HG03439 (cell line): ENCODE measurements around the gene CDC73.
"Not testable (repeated sequence)": the region's sequence is repeated elsewhere in the genome, so short reads cannot be mapped to it uniquely, and the experiment has no call there.

ENCODE experiments used
- ATAC-seq: cut with Tn5 transposase; IDR thresholded peaks from one replicate; pipeline ENCODE4 v1.9.1; 2021; ENCODE audit warnings: mild to moderate bottlenecking, moderate library complexity; ENCODE audit not compliant: unreplicated experiment

CDC73 gene

DNA sequence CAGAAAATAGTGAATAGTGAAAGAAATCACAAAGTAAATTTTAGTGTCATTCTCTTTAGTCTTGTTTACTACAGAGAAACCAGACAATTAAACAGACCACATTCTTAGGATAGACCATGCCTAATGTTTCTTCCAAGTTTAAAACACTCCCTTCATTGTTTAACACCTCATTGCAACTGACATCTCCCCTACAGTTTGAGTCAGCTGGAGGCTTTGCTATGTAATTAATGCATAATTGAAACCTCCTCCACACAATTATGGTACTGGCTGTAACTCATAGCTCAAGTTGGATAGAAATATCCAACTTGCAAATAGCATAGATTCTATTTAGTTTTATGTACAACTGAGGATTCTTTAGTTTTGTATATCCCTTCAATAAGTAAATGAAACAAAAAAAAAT lies 99.8 kb downstream of the CDC73 start:
- ATAC-seq, result no peak

- ATAC-seq, result no peak
Measured at GRCh38 chr1:193222056-193222615, 100.3 kb downstream of the CDC73 start.

DNA sequence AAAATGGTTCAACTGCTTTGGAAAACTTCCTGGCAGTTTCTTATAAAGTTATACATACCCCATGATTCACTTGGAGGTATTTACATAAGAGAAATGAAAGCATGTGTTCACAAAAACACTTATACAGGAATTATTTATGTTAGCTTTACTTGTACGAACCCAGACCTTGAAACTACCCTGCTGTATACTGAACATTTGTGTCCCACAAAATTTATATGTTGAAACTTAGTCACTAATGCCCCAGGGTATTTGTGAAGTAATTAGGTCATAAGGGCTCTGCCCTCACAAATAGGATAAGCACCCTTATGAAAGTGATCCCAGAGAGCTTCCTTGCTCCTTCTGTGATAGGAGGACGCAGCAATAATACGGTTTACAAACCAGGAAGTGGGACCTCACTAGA lies 107.3 kb downstream of the CDC73 start:
- no peak for ATAC-seq

- not testable (repeated sequence) for ATAC-seq
Measured at GRCh38 chr1:193231146-193231545, 109.3 kb downstream of the CDC73 start.

GRCh38 chr1:193234530-193234929 lies 112.7 kb downstream of the CDC73 start:
- no peak for ATAC-seq

- no peak for ATAC-seq
Measured at GRCh38 chr1:193237381-193237978, 115.6 kb downstream of the CDC73 start.

- no peak for ATAC-seq
Measured at GRCh38 chr1:193240609-193241008, 118.8 kb downstream of the CDC73 start.

DNA sequence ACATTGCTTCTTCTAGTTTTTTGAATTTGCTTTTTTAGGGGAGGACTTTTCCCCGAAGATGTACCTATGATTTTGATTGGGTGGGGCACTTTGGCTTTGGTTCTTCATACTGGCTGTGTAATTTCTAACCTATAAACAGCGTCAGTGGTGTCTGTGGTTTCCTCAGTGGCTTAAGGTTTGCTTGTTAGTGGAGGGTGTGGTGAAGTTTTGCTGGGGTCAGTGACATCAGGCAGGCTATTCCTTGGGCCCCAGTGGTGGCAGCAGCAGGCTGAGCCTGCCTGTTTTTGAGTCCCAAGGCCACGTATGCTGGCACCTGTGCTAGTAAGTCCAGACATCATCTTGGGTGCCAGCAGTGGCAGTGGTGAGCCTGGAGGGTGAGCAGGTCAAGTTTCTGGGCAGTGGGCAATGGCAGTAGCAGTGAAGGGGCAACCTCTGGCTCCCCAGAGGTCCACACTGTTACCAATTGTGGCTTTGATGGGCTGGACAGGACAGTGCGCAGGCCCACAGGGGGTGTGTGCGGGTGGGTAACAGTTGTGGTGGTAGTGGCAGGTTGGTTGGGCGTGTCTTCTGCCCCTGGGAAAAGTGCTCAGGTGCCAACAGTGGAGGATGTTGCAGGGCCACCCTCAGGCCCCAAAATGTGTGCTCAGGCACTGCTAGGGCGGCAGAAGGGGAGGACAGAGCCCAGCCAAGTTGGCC lies 119.4 kb downstream of the CDC73 start:
- ATAC-seq, result no peak

DNA sequence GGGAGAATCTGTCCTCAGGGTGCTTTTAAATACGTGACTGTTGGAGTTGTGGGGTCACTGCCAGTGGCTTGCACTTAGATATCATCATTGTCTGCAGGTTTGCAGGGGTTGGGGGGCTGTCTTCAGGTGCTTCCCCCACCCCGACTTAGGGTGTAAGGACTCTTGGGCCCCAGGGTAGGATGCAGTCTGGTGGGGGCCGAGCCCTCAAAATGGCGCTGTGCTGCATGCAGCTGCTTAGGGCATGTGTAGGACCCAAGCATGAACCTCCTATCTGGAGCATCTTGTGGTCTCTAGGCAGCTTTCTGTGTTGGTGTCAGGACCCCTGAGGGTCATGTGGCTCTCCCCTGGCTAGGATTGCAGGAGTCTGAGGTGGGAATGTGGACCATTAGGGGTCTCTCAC lies 120.2 kb downstream of the CDC73 start:
- ATAC-seq, result no peak

DNA sequence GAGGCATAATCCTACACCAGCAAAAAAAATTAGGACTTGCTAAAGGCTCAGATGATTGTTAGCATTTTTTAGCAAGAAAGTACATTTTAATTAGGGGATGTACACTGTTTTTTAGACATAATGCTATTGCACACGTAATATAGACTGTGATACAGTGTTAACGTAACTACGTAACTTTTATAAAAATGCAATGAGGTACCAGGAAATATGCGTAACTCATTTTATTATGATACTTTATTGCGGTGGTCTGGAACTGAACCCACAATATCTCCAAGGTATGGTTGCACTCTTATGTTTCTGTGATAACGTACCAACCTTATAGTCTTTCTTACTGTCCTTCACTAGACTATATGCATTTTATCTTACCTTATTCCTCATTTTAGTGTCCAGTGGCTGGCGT lies 127.4 kb downstream of the CDC73 start:
- ATAC-seq, result no peak

GRCh38 chr1:193251950-193252349 lies 130.1 kb downstream of the CDC73 start:
- ATAC-seq, result no peak

- peak; percentile 61 for ATAC-seq
Measured at GRCh38 chr1:193256019-193256418, 134.2 kb downstream of the CDC73 start.

DNA sequence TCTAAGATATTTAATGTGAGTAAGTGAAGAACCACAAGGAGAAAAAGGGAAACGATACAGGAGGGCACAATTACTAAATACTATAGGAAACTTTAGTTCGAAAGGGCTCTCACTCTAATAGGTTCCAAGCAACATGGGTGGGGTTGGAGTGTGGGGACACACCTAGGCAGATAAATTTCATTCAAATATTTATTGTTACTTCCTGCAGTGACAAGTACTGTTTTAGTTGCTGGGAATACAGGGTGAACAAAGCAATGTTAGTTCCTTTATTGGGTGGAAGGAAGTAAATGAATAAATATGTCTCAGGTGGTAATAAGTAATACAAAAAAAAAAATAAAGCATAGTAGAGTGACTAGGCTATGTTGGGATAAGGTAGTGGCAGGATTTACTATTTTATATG lies 137.8 kb downstream of the CDC73 start:
- no peak for ATAC-seq

GRCh38 chr1:193260056-193260745 lies 138.4 kb downstream of the CDC73 start:
- ATAC-seq, result no peak

GRCh38 chr1:193260896-193261295 lies 139.1 kb downstream of the CDC73 start:
- ATAC-seq, result no peak

DNA sequence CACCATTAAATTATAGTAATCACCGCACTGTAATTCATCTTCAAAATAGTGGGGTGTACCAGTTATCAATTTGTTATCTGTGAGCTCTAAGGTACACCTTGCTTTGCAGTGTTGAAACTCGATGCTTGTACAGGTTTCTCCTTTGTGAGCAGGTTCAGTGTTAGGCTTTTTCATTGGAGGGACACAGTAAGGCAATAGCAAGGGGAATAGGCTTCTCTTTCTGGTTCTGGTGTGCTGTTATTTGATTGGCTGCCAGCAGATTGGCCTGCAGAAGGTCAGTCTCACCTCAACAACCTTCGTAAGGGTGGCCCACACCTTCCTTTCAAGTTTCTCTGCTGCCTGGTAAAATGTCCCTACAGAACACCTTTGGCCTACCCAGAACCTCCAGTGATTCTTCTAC lies 140.8 kb downstream of the CDC73 start:
- ATAC-seq, result no peak

- no peak for ATAC-seq
Measured at GRCh38 chr1:193264313-193265065, 142.7 kb downstream of the CDC73 start.

DNA sequence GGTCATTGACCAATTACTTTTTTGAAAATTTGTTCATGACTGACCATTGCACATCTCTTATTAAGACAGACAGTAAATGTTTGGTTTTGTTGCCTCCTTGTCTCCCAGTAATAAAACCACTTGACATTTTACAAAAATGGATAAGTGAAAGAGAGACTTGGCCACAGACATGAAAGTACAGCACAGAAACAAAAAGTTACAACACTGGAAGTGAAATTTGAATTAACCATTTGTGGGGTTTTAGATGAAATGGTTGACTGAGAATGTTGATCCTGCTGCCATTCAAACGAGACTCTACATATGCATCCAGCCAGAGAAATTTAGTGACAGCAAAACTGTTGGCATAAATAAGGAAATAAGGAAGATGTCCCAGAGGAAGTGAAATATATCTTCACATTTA lies 143.9 kb downstream of the CDC73 start:
- no peak for ATAC-seq

DNA sequence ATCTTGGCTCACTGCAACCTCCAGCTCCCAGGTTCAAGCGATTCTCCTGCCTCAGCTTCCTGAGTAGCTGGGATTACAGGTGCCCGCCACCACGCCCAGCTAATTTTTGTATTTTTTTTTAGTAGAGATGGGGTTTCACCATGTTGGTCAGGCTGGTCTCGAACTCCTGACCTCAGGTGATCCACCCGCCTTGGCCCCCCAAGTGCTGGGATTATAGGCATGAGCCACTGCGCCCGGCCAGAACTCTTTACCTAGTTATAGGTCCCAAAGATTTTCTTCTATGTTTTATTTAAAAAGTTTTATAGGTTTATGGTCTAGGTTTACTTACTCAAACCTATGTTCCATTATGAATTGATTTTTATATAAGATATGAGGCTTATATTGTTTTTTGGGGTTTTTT lies 145.0 kb downstream of the CDC73 start:
- ATAC-seq, result not testable (repeated sequence)

- ATAC-seq, result peak; percentile 99
Measured at GRCh38 chr1:193270996-193271395, 149.2 kb downstream of the CDC73 start.

- no peak for ATAC-seq
Measured at GRCh38 chr1:193275773-193276172, 153.9 kb downstream of the CDC73 start.
